GM19395 (cell line): Measurements from ENCODE around the gene TMEM269.

ENCODE experiments used
- ATAC-seq: cut with Tn5 transposase; IDR thresholded peaks from one replicate; pipeline ENCODE4 v1.9.1; 2021; ENCODE audit warnings: mild to moderate bottlenecking, moderate library complexity; ENCODE audit not compliant: unreplicated experiment

The TMEM269 gene

GRCh38 chr1:42817976-42818375, 33.2 kb downstream of the TMEM269 start:
- no peak for ATAC-seq

GRCh38 chr1:42820813-42821212, 36.0 kb downstream of the TMEM269 start:
- no peak for ATAC-seq

- no peak for ATAC-seq
Measured at GRCh38 chr1:42821690-42822089, 36.9 kb downstream of the TMEM269 start.

GRCh38 chr1:42822800-42823392, 38.1 kb downstream of the TMEM269 start:
- no peak for ATAC-seq

GRCh38 chr1:42824481-42825035, 39.8 kb downstream of the TMEM269 start:
- no peak for ATAC-seq

DNA sequence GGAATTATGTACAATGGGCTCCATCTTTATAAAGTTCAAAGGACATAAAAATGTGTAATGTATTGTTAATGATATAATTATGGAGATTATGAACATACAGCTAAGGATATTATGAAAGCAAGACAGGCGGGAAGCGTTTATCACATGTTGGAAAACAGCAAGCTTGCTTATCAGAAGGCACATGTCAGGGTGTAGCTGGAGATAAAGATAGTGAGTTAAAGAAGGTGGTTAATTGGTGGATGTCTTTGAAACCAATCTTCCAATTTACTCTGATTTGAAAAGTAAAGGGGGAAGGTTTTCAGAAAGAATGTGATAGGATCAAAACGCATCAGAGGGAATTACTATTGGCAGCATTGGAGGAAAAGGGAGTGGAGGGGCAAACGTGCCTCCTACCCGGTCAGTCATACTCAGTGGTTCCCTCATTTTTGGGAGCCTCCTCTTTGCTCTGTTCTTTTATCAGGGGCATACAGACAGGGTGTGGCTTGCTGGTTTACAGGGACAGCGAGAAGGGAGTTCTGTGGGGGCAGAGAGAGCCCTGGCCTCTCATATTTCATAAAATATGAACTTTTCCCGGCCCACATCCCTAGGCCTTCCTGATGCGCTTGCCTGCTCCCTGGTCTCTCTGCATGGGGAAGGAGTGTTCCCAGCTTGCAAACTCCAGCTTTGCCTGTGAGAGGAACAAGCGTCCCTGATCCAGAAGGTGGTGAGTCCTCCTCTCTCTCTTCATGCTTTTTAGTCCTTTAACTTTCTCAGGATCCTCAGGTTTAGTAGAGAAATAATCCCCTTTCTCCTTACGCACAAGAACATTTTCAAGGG, 40.5 kb downstream of the TMEM269 start:
- ATAC-seq = no peak

DNA sequence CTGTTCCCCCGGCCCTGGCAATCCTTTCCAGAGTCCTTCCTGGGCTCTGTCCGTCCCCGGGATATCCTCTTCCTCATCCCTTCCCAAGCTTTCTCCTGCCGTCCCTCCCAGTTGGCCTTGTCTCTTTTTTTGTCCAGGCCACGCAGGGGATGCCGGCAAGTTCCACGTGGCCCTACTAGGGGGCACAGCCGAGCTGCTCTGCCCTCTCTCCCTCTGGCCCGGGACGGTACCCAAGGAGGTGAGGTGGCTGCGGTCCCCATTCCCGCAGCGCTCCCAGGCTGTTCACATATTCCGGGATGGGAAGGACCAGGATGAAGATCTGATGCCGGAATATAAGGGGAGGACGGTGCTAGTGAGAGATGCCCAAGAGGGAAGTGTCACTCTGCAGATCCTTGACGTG, 45.8 kb downstream of the TMEM269 start:
- ATAC-seq = no peak

- ATAC-seq = no peak
Measured at GRCh38 chr1:42831273-42831672, 46.5 kb downstream of the TMEM269 start.

DNA sequence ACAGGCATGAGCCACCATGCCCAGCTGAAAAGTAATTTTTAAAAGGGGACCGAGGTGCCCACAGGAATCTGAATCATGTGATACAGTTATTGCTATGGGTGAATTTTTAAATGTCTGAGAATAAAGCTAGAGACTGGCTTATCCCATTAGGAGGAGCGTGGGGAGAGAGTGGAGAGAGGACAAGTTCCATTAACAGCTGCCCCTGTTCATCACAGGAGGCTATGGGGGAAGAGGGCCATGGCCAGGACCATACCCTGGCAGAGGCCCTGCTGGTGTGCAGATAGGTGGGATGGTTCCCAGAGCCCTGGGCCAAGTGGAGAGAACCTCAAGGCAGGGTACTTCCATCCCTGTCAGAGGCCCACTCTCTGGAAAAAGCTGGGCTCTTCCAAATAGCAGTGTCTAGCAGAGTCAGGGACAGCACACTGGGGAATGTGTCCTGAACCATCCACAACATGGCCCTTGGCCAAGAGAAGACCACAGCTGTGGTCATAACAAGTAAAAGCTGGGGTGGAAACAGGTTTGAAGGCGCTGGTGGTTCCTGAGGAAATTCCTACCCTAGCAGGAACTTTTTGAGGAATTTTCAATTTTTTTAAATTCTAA, 48.0 kb downstream of the TMEM269 start:
- no peak for ATAC-seq

DNA sequence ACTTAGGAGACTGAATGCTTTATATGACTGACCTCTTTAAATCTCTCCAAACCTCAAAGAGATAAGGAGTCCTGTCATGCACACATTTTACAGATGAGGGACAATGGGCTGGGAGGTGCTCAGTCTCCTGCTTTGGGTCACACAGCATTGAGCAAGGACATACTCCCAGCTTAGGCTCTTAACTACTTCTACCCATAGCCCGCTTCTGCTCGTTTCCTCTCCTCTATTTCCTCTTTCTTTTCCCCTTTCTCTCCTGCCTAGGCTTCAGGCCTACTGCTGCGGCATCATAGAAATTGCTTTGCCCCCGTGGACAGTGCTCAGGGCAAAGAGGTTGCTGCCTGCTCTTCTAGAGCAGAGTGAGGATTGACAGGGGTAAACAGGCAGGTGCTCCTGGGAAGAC, 49.2 kb downstream of the TMEM269 start:
- ATAC-seq = no peak

DNA sequence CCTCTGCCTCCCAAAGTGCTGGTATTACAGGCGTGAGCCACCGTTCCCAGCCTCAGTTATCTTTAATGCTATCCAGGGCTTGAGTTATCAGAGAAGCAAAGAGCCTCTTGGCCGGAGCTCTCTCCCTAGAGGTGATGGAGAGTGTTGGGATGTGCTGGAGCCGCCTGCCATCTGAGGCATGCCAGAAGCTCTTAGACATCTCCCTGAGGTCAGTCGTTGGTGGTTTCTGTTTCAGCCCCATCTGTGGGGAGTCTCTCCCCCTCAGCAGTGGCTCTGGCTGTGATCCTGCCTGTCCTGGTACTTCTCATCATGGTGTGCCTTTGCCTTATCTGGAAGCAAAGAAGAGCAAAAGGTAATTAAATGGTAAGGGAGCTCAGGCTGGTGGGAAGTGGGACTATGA, 50.0 kb downstream of the TMEM269 start:
- ATAC-seq = no peak

DNA sequence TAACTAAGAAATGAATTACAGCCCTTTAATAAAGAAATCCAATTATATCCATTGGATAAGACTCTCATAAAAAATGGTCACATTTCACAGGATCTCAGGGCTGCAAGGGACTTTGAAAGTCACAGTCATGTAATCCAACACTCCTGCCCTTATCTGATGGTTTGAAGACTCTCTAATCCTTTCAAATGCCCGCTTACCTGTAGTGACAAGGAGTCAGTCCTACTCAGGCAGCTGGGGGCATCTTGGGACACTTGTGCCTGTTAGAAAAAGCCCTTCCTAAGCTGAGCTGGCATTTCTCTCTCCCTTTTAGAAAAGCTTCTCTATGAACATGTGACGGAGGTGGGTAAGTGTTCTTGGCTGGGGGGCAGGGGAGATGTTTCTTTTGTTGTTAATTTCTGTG, 50.6 kb downstream of the TMEM269 start:
- ATAC-seq = no peak

GRCh38 chr1:42837709-42838108, 52.9 kb downstream of the TMEM269 start:
- ATAC-seq = no peak

DNA sequence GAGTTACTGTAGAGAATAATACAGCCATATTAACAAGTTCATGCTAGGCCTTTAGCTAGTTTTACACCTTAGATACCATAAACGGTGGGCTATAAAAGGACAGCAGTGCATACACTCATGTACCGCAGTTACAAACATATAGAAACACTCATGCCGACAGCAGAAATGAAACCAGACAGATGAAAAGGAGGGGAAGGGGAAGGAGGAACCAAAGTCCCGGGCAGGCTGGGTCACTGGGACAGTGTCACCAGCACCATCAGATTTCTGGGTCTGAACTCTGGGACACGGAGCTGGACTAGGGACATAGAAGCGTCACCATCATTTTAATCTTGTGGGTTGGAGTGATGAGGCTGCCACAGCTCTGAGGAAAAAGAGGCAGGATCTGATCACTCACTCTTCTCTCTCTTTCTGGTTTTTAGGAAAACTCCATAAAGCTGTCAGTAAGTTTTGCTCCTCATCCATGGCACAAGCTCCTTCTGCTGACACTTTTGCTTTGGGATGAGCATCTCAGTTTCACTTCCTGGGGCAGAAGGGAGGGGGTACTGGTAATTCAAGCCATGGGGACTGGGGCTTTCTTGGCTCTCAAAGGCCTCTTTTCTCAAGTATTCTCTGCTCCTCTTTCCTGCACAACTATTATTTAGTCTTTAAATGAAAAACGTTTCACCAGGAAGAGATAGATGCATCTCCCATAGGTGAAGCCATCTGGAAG, 53.8 kb downstream of the TMEM269 start:
- no peak for ATAC-seq

GRCh38 chr1:42841010-42841409, 56.2 kb downstream of the TMEM269 start:
- ATAC-seq = no peak

GRCh38 chr1:42841440-42842147, 56.8 kb downstream of the TMEM269 start:
- no peak for ATAC-seq

DNA sequence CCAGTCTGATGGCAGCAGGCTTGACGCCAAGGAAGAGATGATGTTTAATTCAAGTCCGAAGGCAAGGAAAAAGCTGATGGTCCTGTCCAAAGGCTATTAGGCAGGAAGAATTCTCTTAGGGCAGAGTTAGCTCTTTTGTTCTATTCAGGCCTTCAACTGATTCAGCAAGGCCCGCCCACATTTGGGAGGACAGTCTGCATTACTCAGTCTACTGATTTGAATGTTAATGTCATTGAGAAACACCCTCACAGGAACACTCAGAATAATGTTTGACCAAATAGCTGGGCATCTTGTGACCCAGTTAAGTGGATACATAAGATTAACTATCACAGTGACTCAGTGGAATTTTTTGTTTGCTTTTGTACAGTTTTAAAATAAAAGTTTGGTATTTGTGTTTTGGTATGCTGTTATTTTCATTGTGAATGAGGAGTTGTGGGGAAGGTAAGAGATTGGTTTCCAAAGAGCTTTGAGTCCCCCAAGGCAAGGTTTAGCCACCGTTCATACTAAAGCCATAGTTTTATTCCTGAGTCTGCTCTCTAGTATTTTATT, 59.9 kb downstream of the TMEM269 start:
- no peak for ATAC-seq

GRCh38 chr1:42845193-42845592, 60.4 kb downstream of the TMEM269 start:
- ATAC-seq = no peak

DNA sequence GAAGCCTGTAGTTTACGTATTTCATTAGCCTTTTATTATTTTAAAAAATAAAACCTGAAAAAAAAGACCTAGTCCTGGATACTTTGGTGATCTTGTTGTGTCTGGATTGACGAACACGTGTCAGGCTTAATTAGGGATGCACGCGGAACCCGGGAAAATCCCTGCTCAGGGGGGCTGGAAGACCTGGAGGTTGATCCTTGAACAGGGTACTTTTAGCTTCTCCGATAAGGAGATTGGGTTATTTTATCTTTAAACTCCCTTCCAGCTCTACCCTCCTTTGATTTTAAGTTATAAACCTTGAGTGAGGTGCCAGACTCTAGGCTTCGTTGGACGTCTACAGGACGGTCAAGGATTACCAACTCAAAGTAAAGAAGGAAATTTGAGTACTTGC, 61.1 kb downstream of the TMEM269 start:
- ATAC-seq = peak; percentile 24
